NCI-H1048 (cell line): Measurements from ENCODE around the gene UMOD.

ENCODE experiments used
- DNase-seq: peaks from one replicate; lab custom pipeline; 2025; lab: John Stamatoyannopoulos, UW

UMOD gene

GRCh38 chr16:20300312-20301097 lies 52.0 kb downstream of the UMOD start:
- no peak for DNase-seq

GRCh38 chr16:20298452-20298851 lies 54.1 kb downstream of the UMOD start:
- no peak for DNase-seq

DNA sequence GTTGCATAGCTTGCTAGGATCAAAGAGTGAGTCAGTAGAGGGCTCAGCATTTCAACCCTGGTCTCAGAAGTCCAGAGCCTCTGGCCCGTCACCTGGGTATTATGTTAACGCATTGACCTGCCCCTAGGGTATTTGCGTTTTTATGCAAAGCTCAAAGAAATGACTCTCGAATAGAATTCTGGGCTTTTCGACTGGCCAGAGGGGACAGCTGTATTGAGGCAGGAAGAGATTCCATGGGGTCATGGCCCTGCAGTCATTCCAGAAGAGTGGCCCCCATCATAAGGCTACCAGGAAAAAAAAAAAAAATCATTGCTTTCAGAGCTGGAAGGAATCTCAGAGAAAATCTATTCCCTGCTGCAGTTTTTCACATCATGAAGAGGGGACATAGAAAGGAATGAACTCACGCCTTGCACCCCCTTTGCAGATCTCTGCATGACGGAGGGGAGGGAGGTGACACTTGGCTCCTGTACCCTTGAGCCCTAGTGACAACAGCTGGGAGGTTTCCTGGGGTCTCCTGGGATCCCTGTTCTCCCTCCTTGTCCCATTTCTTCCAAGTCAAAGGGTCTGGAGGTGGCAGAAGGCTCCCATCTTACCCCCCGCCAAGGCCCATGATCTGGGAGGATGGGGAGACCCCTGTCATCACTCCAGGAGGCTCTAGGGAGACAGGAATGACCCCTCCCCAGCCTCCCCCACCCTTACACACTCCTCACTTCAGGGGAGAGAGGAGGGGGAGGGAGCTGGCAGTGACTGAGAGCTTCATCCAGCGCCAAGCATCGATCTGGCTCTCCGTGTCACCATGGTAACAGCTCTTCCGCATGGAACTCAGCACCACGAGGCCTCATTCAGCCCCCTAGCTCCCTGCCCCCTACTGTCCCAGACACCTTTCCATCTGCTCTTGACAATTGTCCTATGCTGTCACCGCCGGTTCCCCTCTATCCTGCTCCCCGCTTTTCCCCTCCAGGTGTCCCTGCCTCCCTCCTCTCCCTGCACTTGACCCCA lies 61.0 kb downstream of the UMOD start:
- no peak for DNase-seq

DNA sequence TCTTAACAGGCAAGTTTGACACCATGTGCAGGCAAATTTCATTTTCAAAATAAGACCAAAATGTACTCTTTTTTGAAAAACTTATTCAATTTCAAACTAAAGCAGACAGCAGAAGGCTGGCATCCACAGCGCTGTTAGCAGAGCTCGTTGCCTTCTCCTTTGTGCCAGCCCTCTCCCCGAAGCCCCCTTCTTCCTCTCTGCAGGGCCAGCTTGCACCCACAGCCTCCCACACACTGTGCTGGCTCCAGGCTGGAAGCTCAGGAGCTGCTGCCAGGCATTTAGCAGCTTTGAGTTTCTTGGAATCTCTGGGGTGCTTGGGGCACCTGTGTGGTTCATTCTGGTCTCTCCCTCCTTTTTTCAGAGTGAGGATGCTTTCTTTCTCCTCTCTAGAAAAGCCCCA lies 62.9 kb downstream of the UMOD start:
- no peak for DNase-seq

- DNase-seq = no peak
Observed at GRCh38 chr16:20285993-20286499, 66.5 kb downstream of the UMOD start.
